Skin of body (tissue), 3 donors: ENCODE data around the gene SBDS. TPM values are rescaled to one million over a fixed set of nuclear protein-coding genes. Genes with fewer than 3 reads are reported as not detected.

Source experiments
- DNase-seq: peaks from one replicate; lab custom pipeline; 2025; lab: John Stamatoyannopoulos, UW
- small RNA-seq: library from RNA; depleted of rRNA; stranded (forward); fragments of <200 nt; gene quantifications from one replicate; pipeline ENCODE3, GENCODE V24; 2014; ENCODE audit warnings: low replicate concordance
- total RNA-seq: library from RNA; depleted of rRNA; stranded (reverse); fragments of >200 nt; gene quantifications from one replicate; pipeline ENCODE4 v1.2.3, GENCODE V29; 2014

The SBDS gene
- total RNA-seq, 1 donor from 2014 or later, result 55.7 TPM

DNA sequence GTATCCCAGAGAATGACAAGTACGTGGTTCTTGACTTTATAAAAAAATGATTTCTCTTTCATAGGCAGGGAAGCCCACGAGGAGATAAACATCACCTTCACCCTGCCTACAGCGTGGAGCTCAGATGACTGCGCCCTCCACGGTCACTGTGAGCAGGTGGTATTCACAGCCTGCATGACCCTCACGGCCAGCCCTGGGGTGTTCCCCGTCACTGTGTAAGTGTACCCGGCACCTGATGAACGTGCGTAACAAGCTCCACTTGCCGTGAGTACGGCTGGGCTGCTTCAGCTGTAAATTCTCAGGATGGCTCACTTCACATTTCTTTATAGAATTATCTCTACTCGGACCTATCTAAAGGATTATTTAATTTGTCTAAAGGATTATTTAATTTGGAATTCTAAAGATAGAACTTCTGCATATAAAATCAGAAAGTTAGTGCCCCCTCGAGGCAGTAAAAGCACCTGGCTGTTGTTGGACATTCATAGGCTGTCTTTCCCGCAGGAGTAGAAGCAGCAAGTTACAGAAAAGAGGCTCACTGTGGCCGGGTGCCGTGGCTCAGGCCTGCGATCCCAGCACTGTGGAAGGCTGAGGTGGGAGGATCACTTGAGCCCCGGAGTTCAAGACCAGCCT lies 46.8 kb downstream of the SBDS start:
- DNase-seq, result no peak

DNA sequence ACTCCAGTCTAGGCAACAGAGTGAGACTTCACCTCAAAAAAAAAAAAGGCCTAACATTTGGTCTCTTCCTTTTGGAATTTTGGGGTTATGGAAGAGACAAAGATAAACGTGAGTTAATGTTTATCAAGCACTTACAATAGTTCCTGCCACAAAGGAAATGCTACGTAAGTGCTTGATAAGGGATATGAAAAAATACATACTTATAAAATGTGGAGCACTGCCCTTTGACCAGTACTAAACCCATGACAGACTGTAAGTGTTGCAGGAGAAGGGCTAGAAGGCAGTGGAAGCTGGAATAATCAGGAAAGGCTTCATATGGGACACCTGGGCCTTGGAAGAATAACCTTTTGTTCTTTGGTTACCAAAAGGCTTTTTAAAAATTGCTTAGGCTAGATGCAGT lies 48.8 kb downstream of the SBDS start:
- DNase-seq, result no peak

DNA sequence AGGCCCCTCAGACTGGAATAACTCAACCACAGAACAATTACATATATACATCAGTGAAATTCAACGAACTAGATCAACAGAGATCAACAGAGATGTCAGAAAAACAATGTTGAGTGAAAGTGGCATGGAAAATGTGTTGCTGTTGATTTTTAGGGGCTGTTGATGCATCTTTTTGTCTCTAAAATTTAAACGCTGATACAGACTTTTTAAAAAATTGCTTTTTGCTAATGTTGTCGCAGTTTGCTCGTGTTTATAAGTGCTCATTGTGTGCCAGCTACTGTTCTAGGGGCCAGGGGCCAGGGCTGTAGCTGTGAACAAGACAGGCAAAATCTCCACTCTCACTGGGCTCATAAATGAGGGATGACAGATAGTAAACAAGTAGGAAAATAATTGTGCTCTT lies 56.1 kb downstream of the SBDS start:
- DNase-seq, result no peak

DNA sequence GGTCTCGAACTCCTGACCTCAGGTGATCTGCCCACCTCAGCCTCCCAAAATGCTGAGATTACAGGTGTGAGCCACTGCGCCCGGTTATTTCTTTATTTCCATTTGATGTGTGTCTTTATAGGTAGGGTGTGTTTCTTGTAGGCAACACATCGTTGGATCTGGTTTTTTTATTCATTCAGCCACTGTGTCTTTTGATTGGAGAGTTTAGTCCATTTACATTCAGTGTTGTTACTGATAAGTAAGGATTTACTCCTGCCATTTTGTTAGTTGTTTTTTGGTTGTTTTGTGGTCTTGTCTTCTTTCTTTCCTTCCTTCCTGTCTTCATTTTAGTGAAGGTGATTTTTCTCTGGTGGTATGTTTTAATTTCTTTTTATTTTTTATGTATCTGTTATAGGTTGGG lies 57.4 kb downstream of the SBDS start:
- no peak for DNase-seq

Small RNA genes lying within 50 kb of the gene (small RNA-seq; reads per million reads assigned to genes)
- not detected for gene RN7SL43P

Other genes with a start within 250 kb of the SBDS start
- 44.3 TPM for gene TMEM248, start 74.4 kb downstream of the SBDS start, total RNA-seq
- gene TYW1, start 1.2 kb upstream of the SBDS start, total RNA-seq, result 22.5 TPM